ENCODE results near the gene PANX1. TPM values are rescaled to one million over a fixed set of nuclear protein-coding genes. Genes with fewer than 3 reads are reported as not detected.

PANX1 gene
- total RNA-seq, 1 experiment from 2014 or later = 59.3 TPM

DNA sequence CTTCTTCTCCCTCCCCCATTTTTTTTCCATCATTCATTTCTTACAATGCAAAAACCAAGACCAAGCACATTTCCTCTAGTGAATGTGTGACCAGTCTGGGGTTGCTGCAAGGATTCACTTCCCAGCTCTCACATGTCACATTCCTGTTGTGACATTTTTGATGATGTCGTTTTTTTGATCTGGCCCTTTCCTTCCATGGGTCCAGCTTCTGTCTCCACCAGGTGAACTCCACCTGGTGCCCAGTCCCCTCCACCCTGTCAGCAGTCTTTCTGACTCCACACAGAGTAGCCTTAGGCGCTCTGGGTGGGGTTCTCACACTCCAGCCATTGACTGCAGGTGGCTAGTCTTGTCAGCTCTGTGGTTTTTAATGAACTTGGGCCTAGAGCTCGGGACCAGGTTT, 15.6 kb downstream of the PANX1 start:
- ChIA-PET POLR2A (no interaction called here), CTCF (no interaction called here)
- TF ChIP-seq, protein P1, sequence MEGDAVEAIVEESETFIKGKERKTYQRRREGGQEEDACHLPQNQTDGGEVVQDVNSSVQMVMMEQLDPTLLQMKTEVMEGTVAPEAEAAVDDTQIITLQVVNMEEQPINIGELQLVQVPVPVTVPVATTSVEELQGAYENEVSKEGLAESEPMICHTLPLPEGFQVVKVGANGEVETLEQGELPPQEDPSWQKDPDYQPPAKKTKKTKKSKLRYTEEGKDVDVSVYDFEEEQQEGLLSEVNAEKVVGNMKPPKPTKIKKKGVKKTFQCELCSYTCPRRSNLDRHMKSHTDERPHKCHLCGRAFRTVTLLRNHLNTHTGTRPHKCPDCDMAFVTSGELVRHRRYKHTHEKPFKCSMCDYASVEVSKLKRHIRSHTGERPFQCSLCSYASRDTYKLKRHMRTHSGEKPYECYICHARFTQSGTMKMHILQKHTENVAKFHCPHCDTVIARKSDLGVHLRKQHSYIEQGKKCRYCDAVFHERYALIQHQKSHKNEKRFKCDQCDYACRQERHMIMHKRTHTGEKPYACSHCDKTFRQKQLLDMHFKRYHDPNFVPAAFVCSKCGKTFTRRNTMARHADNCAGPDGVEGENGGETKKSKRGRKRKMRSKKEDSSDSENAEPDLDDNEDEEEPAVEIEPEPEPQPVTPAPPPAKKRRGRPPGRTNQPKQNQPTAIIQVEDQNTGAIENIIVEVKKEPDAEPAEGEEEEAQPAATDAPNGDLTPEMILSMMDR (IDR thresholded peaks at IDR 0.05) = no peak
- TF ChIP-seq, protein P2, sequence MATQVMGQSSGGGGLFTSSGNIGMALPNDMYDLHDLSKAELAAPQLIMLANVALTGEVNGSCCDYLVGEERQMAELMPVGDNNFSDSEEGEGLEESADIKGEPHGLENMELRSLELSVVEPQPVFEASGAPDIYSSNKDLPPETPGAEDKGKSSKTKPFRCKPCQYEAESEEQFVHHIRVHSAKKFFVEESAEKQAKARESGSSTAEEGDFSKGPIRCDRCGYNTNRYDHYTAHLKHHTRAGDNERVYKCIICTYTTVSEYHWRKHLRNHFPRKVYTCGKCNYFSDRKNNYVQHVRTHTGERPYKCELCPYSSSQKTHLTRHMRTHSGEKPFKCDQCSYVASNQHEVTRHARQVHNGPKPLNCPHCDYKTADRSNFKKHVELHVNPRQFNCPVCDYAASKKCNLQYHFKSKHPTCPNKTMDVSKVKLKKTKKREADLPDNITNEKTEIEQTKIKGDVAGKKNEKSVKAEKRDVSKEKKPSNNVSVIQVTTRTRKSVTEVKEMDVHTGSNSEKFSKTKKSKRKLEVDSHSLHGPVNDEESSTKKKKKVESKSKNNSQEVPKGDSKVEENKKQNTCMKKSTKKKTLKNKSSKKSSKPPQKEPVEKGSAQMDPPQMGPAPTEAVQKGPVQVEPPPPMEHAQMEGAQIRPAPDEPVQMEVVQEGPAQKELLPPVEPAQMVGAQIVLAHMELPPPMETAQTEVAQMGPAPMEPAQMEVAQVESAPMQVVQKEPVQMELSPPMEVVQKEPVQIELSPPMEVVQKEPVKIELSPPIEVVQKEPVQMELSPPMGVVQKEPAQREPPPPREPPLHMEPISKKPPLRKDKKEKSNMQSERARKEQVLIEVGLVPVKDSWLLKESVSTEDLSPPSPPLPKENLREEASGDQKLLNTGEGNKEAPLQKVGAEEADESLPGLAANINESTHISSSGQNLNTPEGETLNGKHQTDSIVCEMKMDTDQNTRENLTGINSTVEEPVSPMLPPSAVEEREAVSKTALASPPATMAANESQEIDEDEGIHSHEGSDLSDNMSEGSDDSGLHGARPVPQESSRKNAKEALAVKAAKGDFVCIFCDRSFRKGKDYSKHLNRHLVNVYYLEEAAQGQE (IDR thresholded peaks at IDR 0.05; ENCODE audit: insufficient read depth in 1 of 2, low read depth in 2 of 2, low read length in 1 of 2) = no peak
- no peak for TF ChIP-seq POLR2AphosphoS5 (IDR thresholded peaks at IDR 0.05; ENCODE audit: low read depth, low read length)
- TF ChIP-seq TCF7L2 (IDR thresholded peaks at IDR 0.05; ENCODE audit: low read depth, low read length) = no peak
- TF ChIP-seq SIN3A (IDR thresholded peaks at IDR 0.05; ENCODE audit: borderline replicate concordance, insufficient read depth, low read depth, low read length) = no peak
- BruUV-seq (replicated peaks) = no TSS peak
- no peak for ATAC-seq
- no peaks in the 10 kb centered on the region for H3K27me3 ChIP-seq (ENCODE audit: control insufficient read depth, insufficient read depth, low read length)
- DNase-seq (ENCODE audit: low read depth, low spot score) = no peak
- intact Hi-C loops (cut with micrococcal nuclease; ENCODE audit: unreplicated experiment) = no loop called here
- no peak overlapping the region for H3K4me3 ChIP-seq (ENCODE audit: low read depth in 2 of 2, low read length in 2 of 2)
- H3K36me3 ChIP-seq (ENCODE audit: control insufficient read depth, insufficient read depth, low read length) = no peaks in the 10 kb centered on the region
- peaks cover 36% of the 10 kb centered on the region for H3K4me1 ChIP-seq (ENCODE audit: control insufficient read depth, insufficient read depth, low read length)
- H3K9me3 ChIP-seq (ENCODE audit: control insufficient read depth, insufficient read depth, low read depth, low read length) = no peaks in the 10 kb centered on the region
- in situ Hi-C loops (cut with HindIII; ENCODE audit: low pct_unique_long_range_greater_than_20kb, low sequenced_read_pairs) = no loop called here
- no peak overlapping the region for H3K27ac ChIP-seq (ENCODE audit: low read length)

- no peak for DNase-seq (ENCODE audit: low read depth, low spot score)
- no TSS peak for BruUV-seq (replicated peaks)
- in situ Hi-C loops (cut with HindIII; ENCODE audit: low pct_unique_long_range_greater_than_20kb, low sequenced_read_pairs) = no loop called here
- H3K4me1 ChIP-seq (ENCODE audit: control insufficient read depth, insufficient read depth, low read length) = peaks cover 40% of the 10 kb centered on the region
- TF ChIP-seq SIN3A (IDR thresholded peaks at IDR 0.05; ENCODE audit: borderline replicate concordance, insufficient read depth, low read depth, low read length) = no peak
- H3K36me3 ChIP-seq (ENCODE audit: control insufficient read depth, insufficient read depth, low read length) = no peaks in the 10 kb centered on the region
- ChIA-PET CTCF (no interaction called here), POLR2A (no interaction called here)
- ATAC-seq = no peak
- H3K9me3 ChIP-seq (ENCODE audit: control insufficient read depth, insufficient read depth, low read depth, low read length) = no peaks in the 10 kb centered on the region
- H3K4me3 ChIP-seq (ENCODE audit: low read depth in 2 of 2, low read length in 2 of 2) = no peak overlapping the region
- no peak overlapping the region for H3K27ac ChIP-seq (ENCODE audit: low read length)
- H3K27me3 ChIP-seq (ENCODE audit: control insufficient read depth, insufficient read depth, low read length) = no peaks in the 10 kb centered on the region
- intact Hi-C loops (cut with micrococcal nuclease; ENCODE audit: unreplicated experiment) = no loop called here
Observed at GRCh38 chr11:94144664-94145063, 16.0 kb downstream of the PANX1 start.

GRCh38 chr11:94145431-94145830, 16.8 kb downstream of the PANX1 start:
- Histone ChIP-seq H3K4me1 (ENCODE audit: control insufficient read depth, insufficient read depth, low read length) (peaks cover 47% of the 10 kb centered on the region), H3K27me3 (ENCODE audit: control insufficient read depth, insufficient read depth, low read length) (no peaks in the 10 kb centered on the region), H3K27ac (ENCODE audit: low read length) (no peak overlapping the region), H3K4me3 (ENCODE audit: low read depth in 2 of 2, low read length in 2 of 2) (no peak overlapping the region), H3K9me3 (ENCODE audit: control insufficient read depth, insufficient read depth, low read depth, low read length) (no peaks in the 10 kb centered on the region), H3K36me3 (ENCODE audit: control insufficient read depth, insufficient read depth, low read length) (no peaks in the 10 kb centered on the region)
- no peak for TF ChIP-seq SIN3A (IDR thresholded peaks at IDR 0.05; ENCODE audit: borderline replicate concordance, insufficient read depth, low read depth, low read length)
- TF ChIP-seq, protein P1 (IDR thresholded peaks at IDR 0.05) = no peak
- TF ChIP-seq, protein P2 (IDR thresholded peaks at IDR 0.05; ENCODE audit: insufficient read depth in 1 of 2, low read depth in 2 of 2, low read length in 1 of 2) = no peak
- no peak for TF ChIP-seq TCF7L2 (IDR thresholded peaks at IDR 0.05; ENCODE audit: low read depth, low read length)
- TF ChIP-seq POLR2AphosphoS5 (IDR thresholded peaks at IDR 0.05; ENCODE audit: low read depth, low read length) = no peak
- in situ Hi-C loops (cut with HindIII; ENCODE audit: low pct_unique_long_range_greater_than_20kb, low sequenced_read_pairs) (no loop called here), intact Hi-C loops (cut with micrococcal nuclease; ENCODE audit: unreplicated experiment) (no loop called here)
- CTCF ChIA-PET = no interaction called here
- POLR2A ChIA-PET = no interaction called here
- no peak for DNase-seq (ENCODE audit: low read depth, low spot score)
- no TSS peak for BruUV-seq (replicated peaks)
- no peak for ATAC-seq
